Fibroblast of the aortic adventitia (primary cell): ENCODE data around the gene TRMU. TPM values are rescaled to one million over a fixed set of nuclear protein-coding genes. Genes with fewer than 3 reads are reported as not detected.
"Not testable (repeated sequence)": the region's sequence is repeated elsewhere in the genome, so short reads cannot be mapped to it uniquely, and the experiment has no call there.

ENCODE experiments used
- DNase-seq: peaks from one replicate; pipeline ENCODE4 v3.0.0-alpha.2; 2010; ENCODE audit warnings: low read depth
- H3K4me3 ChIP-seq: 2 replicates; pipeline ENCODE4 v1.5.1; 2011; ENCODE audit warnings: low read depth, mild to moderate bottlenecking, control low read depth, low read length, moderate library complexity
- CTCF ChIP-seq: IDR thresholded peaks from 2 replicates; pipeline ENCODE4 v1.5.1; 2011; ENCODE audit warnings: mild to moderate bottlenecking, low read length, control low read depth, inconsistent platforms; ENCODE audit not compliant: insufficient read depth
- total RNA-seq: library from RNA; depleted of rRNA; stranded (reverse); fragments of >200 nt; gene quantifications from 2 replicates; pipeline ENCODE4 v1.2.3, GENCODE V29; 2012; ENCODE audit warnings: low replicate concordance

The TRMU gene
- total RNA-seq, 1 donor: 23.1 TPM

- peak; percentile 43 for DNase-seq
- H3K4me3 ChIP-seq: no peak overlapping the region
- no peak for TF ChIP-seq CTCF
Measured at GRCh38 chr22:46303347-46303965, 32.1 kb upstream of the TRMU start.

- DNase-seq: no peak
- no peak overlapping the region for H3K4me3 ChIP-seq
- no peak for TF ChIP-seq CTCF
Measured at GRCh38 chr22:46308283-46308988, 27.1 kb upstream of the TRMU start.

GRCh38 chr22:46309526-46310085 is 25.9 kb upstream of the TRMU start:
- no peak overlapping the region for H3K4me3 ChIP-seq
- no peak for TF ChIP-seq CTCF
- no peak for DNase-seq

- no peak for DNase-seq
- TF ChIP-seq CTCF: no peak
- H3K4me3 ChIP-seq: no peak overlapping the region
Measured at GRCh38 chr22:46312056-46312455, 23.5 kb upstream of the TRMU start.

- not testable (repeated sequence) for H3K4me3 ChIP-seq, DNase-seq
Measured at GRCh38 chr22:46312848-46313247, 22.7 kb upstream of the TRMU start.

GRCh38 chr22:46315976-46316375 is 19.5 kb upstream of the TRMU start:
- no peak for DNase-seq
- TF ChIP-seq CTCF: no peak

GRCh38 chr22:46317646-46318045 is 17.9 kb upstream of the TRMU start:
- DNase-seq: no peak
- H3K4me3 ChIP-seq: no peak overlapping the region
- TF ChIP-seq CTCF: no peak

More at GRCh38 chr22:46315976-46316375, 19.5 kb upstream of the TRMU start:
- no peak overlapping the region for H3K4me3 ChIP-seq
